Measurements from ENCODE around the gene NHP2.
A peak's percentile ranks its signal among the peaks of the same experiment; 100 is the strongest.

GRCh38 chr5:178153530-178154340 lies at the start of gene NHP2:
- TF ChIP-seq CTCF (IDR thresholded peaks at IDR 0.05; ENCODE audit: poor library complexity, severe bottlenecking) = no peak
- no peak for TF ChIP-seq RAD21 (conservative IDR thresholded peaks at IDR 0.05)
- TF ChIP-seq EZH2 (IDR thresholded peaks at IDR 0.05; ENCODE audit: borderline replicate concordance, insufficient read depth, low read length, poor library complexity, severe bottlenecking) = no peak
- peak; percentile 58 for TF ChIP-seq TAF1 (IDR thresholded peaks at IDR 0.05; ENCODE audit: low read depth)
- TF ChIP-seq POLR2AphosphoS5 (IDR thresholded peaks at IDR 0.05) = peak; percentile 85
- TF ChIP-seq SMC3 (conservative IDR thresholded peaks at IDR 0.05; ENCODE audit: poor library complexity) = no peak
- TF ChIP-seq REST (IDR thresholded peaks at IDR 0.05; ENCODE audit: borderline replicate concordance) = peak; percentile 22
